Fibroblast of skin of right quadriceps (primary cell): ENCODE data around the gene EMP2.
"Not testable (repeated sequence)": the region's sequence is repeated elsewhere in the genome, so short reads cannot be mapped to it uniquely, and the experiment has no call there.

Source experiments
- DNase-seq: peaks from one replicate; pipeline ENCODE4 v3.0.0-alpha.2; 2013

The EMP2 gene, protein sequence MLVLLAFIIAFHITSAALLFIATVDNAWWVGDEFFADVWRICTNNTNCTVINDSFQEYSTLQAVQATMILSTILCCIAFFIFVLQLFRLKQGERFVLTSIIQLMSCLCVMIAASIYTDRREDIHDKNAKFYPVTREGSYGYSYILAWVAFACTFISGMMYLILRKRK

DNA sequence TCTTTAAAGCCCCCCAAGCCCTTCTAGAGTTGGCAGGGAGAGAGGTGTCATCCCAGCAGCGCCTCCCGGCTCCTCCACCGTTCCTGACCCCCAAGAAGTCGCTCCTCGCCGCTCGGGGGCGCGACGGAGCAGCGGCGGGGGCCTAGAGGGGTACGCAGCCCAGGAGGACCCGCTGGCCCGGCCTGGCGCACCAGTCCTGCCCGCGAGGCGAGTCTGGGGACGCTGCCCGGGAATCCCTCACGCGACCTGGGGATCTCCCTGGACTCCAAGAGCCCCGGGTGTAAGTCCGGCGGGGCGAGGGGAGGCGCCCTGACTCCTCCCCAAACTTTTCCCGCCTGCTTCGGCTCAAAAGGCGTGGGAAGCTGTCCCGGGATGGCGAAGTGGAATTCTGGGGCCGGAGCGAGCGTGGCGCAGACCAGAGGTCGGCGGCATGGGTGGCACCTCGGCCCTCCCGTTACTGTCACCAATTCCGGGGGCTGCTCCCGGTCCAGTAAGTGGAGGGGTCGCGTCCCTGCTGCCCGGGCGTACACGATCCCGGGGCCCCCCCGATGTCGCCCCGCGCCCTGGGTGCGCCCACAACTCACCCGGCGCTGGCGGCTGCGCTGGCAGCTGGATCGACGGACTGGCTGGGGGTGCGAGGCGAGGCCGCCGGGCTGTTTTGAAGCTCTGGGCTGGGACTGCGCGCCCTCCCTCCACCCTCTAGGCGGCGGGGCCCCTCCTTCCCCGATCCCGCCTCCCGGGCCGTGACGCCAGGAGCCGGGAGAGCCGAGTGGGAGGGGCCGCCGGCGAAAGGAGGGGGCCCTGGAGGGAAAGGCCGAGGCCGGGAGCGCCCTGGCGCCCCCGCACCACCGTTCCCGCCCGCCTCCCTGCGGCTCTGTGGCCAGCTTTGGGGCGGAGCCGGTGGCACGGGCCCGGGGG, at the start of gene EMP2:
Gene EMP2, minus strand, starts transcription at position 634 of the 918 bp plus-strand sequence. CDS start 32,981 bp downstream, outside the sequence.
- DNase-seq, result peak; percentile 79

DNA sequence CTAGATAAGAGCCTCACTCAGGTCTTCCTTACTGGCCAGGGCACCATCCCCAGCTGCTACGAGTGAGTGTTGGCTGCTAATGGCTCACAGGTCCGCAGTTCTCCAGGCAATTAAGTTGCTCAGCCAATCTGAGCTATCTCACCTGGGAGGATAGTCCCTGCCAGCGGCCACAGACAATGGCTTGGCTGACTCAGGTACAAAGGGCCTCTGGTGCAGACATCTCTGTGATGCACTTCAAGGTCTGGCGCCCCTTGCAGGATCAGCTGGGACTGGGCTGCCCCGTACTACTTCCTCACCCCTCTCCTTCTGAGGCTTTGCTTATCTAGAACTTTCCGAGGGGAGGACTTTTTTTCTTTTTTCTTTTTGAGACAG, 49.2 kb upstream of the EMP2 start:
- no peak for DNase-seq

DNA sequence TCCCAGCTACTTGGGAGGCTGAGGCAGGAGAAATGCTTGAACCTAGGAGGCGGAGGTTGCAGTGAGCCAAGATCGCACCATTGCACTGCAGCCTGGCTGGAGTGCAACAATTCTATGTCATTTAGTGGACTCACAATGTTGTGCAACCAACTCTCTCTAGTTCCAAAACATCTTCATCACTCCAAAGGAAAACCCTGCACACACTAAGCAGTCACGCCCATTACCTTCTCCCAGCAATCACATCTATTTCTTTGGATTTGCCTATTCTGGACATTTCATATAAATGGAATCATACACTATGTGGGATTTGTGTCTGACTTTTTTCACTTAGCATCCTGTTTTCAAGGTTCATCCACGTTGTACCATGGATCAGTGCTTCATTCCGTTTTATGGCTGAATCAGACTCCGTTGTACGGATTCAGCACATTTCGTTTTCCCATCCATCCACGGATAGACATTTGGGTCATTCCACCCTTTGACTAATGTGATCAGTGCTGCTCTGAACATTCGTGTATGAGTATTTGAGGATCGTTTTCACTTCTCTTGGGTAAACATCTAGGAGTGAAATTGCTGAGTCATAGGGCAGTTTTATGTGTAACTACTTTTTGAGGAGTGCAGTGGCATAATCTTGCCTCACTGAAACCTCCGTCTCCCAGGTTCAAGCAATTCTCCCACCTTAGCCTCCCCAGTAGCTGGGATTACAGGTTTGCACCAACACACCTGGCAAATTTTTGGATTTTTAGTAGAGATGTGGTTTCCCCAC, 45.4 kb upstream of the EMP2 start:
- no peak for DNase-seq

DNA sequence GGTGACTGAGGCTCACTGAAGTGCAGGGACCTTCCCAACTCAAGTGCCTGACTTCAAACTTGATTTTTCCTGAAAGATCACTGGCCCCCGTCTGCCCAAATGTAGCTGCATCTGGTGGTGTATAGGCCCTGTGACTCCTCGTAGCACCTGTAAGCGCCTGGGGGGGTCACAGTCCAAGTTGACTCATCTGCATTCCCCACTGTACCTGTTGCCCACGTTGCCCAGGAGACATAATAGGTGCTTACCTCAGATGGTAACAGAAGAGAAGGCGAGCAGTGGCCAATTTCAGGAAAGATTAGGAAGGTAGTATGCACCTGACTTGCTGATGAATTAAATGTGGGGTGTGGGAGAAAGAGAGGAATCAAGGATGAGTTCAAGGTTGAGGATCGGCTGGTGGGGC, 44.1 kb upstream of the EMP2 start:
- no peak for DNase-seq

DNA sequence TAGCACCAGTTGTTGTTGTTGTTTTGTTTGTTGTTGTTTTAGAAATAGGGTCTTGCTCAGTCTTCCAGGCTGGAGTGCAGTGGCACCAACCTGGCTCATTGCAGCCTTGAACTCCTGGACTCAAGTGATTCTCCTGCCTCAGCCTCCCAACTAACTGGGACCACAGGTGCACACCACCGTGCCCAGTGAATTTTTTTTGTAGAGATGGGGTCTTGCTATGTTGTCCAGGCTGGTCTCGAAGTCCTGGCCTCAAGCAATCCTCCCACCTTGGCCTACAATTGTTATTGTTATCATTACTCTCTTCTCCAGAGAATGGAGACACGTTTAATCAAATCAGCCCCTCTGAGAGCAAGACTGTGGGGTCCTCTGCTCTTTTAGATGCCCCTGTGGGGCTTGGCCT, 42.7 kb upstream of the EMP2 start:
- no peak for DNase-seq

DNA sequence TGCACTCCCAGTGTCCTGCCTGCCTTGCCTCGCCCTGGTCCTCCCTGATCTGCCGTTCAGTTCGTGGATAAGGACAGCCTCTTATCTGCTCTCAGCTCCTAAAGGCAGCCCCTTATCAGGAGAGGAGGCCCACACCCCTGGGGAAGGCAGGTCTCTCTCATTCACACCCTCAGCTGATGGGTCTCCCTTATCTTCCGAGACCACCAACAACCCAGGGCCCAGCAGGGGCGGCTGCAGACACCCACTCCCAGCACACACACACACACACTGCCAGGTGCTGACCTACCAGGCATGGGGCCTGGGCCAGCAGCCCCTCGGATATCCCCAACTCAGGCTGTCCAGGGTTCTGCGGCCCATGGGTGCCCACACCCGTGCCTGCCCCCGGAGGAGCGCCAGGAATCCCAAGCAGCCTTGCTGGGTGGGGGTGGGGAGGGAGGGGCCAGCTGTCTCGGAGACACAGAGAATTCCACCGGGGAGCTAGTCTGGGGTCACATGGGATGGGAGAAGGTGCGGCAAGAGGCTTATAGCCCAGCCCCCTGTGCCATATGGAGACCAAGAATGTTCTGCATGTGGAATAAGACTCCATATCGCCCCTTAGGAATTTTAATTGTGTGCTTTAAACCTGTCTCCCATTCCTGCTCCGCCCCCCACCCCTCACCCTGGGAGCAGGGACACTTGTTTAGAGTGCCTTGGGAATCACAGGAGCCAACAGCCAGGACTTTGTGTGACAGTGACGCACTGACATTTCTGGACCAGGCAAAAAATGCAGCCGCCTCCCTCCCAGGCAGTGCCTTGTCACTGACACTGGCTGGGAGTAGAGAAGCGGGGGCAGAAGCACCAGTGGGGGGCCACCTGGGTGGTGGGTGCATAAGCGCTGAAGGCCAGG, 41.9 kb upstream of the EMP2 start:
- no peak for DNase-seq

DNA sequence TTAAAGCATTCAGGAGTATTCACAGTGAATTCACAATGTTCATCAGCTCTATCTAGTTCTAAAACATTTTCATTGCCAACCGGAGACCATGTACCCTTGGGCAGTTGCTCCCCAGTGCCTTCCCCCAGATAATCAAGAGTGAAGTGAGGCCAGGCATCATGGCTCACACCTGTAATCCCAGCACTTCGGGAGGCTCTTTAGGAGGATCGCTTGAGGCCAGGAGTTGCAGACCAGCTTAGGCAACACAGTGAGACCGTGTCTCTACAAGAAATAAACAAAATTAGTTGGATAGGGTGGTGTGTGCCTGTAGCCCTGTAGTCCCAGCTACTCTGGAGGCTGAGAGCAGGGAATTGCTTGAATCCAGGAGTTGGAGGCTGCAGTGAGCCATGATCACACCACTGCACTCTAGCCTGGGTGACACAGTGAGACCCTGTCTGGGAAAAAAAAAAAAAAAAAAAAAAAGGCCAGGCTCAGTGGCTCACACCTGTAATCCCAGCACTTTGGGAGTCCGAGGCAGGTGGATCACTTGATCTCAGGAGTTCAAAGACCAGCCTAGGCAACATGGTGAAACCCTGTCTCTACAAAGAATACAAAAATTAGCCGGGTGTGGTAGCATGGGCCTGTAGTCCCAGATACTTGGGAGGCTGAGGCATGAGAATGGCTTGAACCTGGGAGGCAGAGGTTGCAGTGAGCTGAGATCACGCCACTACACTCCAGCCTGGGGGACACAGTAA, 41.0 kb upstream of the EMP2 start:
- DNase-seq, result not testable (repeated sequence)

DNA sequence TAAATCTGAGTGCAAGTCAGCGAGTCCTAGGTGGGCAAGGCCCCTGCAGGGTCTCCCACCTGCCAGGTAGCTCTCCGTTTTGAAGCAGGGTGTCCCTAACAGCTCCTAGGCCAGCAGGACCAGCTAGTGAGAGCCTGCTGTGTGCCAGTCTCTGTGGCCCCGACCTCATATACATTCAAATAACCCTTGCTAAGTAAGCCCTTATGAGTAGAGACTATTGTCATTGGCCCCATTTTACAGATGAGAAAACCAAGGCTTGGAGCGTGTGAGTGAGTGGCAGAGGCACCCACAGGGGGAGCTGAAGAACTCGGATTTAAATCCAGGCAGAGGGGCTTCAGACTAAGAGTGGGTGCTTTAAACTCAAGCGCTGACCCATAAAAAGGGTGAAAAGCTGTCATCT, 39.7 kb upstream of the EMP2 start:
- DNase-seq, result no peak

DNA sequence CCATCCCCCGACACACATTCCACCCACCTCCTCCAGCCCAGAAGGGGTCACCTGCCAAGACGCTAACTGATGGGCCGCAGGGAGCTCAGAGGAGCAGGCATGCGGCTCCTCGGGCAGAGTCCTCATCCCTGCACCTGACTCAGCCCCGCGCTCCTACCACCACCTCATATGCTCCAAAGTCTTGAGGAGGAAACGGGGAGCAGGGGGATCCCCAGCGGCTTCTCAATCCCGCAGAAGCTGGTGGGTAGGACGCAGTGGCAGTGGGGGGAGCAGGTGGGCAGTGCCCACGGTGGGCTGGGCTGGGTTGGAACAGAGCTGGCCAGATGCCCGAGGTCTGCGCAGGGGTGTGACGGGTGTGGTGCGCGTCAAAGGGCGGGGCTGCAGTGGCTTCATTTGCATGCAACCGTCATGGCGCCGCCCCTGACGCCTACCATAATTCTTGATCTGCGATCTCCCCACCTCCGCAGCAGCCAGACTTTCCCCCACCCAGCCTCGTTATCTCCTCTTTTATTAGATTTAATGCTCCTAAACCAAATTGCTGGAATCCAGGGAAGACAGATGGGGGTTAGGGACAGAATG, 39.0 kb upstream of the EMP2 start:
- DNase-seq, result no peak

DNA sequence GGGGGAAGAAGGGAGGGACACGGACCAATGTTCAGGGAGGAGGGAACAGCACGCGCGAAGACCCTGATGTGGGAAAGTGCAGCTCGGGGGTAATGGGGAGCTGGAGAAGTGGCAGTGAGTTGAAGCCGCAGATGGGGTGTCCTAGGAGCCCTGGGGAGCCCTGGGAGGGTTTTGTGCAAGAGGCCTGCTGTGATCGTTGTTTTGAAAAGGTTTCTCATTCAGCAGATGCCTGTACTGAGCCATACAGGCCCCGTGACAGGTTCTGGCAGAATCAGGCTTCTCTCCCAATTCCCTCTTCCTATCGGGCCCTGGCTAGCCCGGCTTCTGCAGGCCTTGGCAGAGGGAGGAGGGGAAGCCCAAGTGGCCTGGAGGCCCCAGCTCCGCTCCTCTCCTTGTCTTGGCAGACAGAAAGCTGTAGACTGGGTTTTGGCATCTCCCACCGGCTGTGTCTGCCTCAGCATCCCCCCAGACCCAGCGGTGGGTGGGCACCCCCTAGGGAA, 38.4 kb upstream of the EMP2 start:
- DNase-seq, result no peak

DNA sequence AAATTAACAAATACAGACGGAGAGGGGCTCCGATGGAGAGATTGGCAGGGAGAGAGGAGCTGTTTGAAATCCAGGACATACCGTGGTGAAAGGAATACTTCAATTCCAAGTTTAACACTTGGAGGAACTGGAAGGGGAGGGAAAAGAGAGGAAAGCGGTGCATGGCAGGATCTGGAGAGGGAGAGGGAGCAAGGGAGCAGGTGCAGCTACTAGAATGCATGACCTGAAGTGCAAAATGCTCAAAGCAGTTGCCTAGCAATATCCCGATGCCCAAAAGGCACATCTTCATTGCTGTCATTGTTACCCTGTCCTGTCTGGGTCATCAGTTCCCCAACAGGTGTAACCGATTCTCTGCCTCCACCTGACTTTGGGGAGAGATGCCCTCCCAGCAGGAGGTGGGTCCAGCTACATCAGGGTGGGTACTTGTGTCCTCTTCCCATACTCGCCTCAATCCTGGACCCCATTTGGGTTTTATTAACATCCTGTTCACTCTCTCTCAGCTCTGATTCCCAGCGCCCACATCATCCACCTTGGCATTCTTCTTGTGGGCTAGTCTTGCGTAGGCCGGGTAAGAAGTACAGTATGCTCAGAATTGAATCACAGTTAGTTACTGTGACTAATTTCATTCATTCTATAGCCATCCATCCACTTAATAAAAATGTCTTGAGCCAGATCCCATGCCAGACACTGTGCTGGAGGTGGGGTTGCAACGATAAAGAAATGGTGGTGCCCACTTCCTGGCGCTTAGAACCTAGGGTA, 37.4 kb upstream of the EMP2 start:
- no peak for DNase-seq

DNA sequence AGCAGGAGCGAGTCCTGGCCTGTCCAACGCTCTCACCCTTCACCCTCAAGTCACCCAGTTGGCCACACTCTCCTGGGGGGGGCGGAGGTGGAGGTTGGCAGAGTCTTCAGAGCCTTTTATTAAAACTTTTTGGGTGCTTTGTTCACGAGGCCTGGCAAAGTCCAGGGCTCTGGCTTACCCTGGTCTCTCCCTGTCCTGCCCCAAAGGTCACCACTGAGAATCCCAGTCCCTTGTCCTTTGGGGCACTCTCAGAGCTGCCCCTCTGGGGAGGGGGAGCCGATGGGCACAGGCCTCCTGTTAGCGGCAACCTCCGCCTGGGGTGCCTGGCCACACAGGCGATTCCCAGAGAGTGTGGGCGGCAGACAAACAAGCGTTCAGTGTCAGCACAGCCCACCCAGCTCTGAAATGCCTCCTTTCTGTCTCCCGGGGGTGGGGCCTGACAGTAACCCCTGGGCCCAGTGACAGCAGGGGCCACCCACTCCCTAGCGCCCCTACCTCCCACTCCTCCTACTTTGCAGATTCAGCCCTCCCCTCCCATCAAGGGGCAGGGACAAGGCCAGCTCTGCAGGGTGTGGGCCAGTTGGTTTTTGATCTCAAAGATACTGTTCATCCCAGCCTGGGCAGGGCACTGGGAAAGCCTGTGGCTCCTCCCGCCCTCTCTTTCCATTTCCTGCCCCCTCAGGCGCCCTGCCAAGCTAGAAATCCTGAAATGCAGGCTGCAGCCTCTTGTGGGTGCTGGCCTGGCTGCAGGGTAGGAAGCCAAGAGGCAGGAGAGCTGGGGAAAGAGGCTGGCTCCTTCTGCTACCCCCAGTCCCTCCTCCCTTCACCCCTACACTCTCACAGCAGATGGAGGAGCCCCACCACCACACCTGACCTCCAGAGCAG, 36.6 kb upstream of the EMP2 start:
- DNase-seq, result peak; percentile 54

DNA sequence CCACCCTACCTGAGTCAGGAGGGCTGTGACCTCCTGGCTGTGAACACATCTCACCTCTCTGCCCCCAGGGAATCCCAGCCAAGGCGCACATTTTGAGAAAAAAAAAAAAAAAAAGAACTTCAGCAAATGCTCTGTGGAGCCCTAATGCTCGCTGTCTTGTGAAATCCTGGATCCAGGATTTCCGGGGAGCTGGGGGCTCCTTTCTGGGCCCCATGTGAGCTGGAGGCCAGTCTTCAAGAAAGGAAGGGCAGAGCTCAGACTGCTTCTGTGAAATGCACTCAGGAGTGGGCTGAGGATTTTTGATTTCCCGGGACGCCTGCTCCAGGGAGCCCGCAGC, 36.0 kb upstream of the EMP2 start:
- DNase-seq, result no peak

DNA sequence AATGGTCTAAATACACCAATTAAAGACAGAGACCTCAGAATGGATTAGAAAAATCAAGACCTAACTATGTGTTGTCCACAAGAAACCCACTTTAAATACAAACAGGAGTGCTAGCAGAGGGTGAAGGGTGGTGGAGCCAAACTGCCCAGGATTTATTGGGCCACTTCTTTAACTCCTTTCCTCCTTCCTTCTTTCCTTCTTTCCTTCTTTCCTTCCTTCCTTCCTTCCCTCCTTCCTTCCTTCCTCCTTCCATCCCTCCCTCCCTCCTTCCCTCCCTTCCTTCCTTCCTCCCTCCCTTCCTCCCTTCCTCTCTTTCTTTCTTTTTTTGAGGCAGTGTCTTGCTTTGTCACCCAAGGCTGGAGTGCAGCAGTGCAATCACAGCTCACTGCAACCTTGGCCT, 34.3 kb upstream of the EMP2 start:
- no peak for DNase-seq

DNA sequence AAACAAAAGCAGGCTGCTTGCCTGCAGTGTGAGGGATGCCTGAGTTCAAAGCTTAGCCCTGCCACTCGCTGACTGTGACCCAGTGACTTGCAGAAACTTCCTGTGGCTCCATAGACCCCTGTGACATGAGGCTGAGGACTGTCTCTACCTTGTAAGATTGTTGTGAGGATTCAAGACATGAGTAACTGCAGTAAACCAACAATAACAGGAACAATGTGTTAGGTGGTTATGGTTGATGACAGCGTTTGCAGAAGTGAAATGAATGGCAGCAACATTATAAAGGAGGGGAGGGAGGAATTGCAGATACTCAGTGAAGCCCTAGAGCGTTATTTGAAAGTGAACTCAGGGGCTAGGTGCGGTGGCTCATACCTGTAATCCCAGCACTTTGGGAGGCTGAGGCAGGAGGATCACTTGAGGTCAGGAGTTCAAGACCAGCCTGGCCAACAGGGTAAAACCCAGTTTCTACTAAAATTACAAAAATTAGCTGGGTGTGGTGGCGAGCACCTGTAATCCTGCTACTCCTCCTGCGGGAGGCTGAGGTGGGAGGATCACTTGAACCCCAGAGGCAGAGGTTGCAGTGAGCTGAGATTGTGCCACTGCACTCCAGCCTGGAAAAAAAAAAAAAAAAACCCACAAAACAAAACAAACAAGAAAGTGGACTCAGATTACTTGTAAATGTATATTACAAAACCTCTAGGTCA, 33.5 kb upstream of the EMP2 start:
- no peak for DNase-seq

DNA sequence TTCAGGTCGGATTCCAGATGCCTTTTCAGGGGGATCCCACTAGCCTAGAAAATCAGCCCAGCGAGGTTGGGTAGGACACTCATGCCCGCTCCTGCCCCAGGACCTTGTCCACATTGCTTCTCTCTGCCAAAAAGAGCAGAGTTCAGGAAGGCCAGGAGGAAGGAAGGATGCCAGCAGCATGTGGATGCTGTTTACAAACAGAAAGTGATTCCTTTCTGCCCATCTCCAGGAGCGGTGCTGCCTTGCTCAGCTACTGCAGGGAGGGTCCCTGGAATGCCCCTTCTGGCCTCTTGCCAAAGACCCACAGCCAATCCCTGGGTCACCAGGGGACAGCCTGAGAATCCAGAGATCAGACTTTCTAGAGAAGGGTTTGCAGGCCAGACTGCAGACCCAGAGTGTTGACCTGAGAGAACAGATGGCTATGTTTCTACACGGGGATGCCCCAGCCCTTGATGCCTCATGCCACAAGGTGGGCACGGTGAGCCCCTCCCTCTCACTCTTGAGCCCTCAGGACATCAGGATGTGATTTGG, 32.3 kb upstream of the EMP2 start:
- no peak for DNase-seq

DNA sequence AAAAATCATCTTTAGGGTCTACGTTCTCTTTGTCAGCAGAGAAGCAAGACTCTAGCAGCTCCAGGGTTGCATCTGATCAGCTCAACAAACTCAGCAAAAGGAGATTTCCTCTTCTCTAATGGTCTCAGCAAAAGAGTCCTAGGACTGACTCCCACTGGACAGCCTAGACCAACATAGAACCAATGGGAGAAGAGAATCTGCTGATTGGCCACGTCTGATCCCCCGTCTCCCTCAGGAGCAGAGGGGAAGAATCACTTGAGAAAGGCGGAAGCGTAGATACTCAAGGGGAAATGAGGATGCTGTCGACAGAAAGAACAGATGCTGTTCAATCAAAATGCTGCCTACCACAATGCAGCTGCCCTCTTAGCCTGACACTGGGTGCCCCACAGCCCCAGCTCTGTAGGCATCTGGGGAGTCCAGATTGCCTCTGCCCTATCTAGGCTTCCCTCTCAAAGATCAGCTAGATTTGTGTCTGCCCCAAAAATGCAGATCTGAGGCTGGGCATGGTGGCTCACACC, 31.5 kb upstream of the EMP2 start:
- DNase-seq, result no peak

DNA sequence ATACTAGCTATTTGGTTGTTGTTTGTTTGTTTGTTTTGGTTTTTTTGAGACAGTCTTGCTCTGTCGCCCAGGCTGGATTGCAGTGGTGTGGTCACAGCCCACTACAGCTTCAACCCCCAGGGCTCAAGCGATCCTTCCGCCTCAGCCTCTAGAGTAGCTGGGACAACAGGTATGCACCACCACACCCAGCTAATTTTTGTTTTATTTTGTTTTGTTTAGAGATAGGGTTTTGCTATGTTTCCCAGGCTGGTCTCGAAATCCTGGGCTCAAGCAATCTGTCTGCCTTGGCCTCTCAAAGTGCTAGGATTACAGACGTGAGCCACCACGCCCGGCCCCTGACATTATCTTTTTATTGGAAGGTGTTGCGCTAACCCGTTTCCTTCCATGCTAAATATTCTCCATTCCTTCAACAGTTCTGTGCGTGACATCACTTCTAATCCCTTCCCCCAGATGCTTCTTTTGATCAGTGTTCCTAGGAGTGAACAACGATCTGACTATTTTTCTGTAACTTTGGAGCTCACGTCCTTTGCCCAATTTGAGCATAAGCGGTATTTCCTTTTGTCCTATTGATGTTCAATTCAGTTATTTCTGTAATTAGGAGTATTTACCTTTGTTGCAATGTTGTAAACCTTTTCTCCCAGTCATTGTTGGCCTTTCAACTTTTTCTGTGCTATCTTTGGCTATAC, 30.2 kb upstream of the EMP2 start:
- no peak for DNase-seq
